ENCODE results near the gene ABHD1. TPM values are rescaled to one million over a fixed set of nuclear protein-coding genes. Genes with fewer than 3 reads are reported as not detected.
A peak's percentile ranks its signal among the peaks of the same experiment; 100 is the strongest.

The ABHD1 gene
- total RNA-seq, 1 donor from 2014 or later: not detected

DNA sequence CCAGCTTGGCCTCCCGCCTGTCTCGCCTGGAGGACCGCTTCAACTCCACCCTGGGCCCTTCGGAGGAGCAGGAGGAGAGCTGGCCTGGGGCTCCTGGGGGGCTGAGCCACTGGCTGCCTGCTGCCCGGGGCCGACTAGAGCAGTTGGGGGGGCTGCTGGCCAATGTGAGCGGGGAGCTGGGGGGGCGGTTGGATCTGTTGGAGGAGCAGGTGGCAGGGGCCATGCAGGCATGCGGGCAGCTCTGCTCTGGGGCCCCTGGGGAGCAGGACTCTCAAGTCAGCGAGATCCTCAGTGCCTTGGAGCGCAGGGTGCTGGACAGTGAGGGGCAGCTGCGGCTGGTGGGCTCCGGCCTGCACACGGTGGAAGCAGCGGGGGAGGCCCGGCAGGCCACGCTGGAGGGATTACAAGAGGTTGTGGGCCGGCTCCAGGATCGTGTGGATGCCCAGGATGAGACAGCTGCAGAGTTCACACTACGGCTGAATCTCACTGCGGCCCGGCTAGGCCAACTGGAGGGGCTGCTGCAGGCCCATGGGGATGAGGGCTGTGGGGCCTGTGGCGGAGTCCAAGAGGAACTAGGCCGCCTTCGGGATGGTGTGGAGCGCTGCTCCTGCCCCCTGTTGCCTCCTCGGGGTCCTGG is 40.7 kb upstream of the ABHD1 start:
- no peaks in the 10 kb centered on the region for H3K9me3 ChIP-seq
- TF ChIP-seq, protein P1, sequence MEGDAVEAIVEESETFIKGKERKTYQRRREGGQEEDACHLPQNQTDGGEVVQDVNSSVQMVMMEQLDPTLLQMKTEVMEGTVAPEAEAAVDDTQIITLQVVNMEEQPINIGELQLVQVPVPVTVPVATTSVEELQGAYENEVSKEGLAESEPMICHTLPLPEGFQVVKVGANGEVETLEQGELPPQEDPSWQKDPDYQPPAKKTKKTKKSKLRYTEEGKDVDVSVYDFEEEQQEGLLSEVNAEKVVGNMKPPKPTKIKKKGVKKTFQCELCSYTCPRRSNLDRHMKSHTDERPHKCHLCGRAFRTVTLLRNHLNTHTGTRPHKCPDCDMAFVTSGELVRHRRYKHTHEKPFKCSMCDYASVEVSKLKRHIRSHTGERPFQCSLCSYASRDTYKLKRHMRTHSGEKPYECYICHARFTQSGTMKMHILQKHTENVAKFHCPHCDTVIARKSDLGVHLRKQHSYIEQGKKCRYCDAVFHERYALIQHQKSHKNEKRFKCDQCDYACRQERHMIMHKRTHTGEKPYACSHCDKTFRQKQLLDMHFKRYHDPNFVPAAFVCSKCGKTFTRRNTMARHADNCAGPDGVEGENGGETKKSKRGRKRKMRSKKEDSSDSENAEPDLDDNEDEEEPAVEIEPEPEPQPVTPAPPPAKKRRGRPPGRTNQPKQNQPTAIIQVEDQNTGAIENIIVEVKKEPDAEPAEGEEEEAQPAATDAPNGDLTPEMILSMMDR (IDR thresholded peaks at IDR 0.05): no peak
- TF ChIP-seq POLR2AphosphoS5 (IDR thresholded peaks at IDR 0.05; ENCODE audit: insufficient read depth in 1 of 2, low read depth in 1 of 2) (no peak), POLR2A (IDR thresholded peaks at IDR 0.05) (no peak)
- H3K27me3 ChIP-seq: no peaks in the 10 kb centered on the region
- intact Hi-C loops (cut with DNase I): loop anchor here (10.0 kb wide), 1 partner anchor 48 kb away; the partner anchor contains the start of gene TMEM214
- H3K27ac ChIP-seq: no peak overlapping the region
- peaks cover 69% of the 10 kb centered on the region for H3K4me1 ChIP-seq
- H3K36me3 ChIP-seq: no peaks in the 10 kb centered on the region
- no peak for DNase-seq (ENCODE audit: extremely low spot score in 2 of 2)
- H3K4me3 ChIP-seq: no peak overlapping the region

DNA sequence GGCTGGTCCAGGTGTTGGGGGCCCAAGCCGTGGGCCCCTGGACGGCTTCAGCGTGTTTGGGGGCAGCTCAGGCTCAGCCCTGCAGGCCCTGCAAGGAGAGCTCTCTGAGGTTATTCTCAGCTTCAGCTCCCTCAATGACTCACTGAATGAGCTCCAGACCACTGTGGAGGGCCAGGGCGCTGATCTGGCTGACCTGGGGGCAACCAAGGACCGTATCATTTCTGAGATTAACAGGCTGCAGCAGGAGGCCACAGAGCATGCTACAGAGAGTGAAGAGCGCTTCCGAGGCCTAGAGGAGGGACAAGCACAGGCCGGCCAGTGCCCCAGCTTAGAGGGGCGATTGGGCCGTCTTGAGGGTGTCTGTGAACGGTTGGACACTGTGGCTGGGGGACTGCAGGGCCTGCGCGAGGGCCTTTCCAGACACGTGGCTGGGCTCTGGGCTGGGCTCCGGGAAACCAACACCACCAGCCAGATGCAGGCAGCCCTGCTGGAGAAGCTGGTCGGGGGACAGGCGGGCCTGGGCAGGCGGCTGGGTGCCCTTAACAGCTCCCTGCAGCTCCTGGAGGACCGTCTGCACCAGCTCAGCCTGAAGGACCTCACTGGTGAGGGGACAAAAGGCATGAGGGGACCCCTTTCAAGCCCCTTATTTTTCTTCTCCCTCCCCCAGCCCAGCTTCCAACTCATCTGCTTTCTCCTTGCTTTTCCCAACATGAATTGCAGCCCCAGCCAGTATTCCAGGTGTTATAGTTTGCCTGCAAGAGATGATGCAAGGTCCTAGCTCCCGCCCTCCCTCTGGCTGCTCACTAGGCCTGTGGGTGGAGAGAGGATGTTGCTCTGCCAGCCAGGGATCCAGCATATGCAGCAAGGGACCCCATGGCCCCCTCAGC is 40.0 kb upstream of the ABHD1 start:
- TF ChIP-seq, protein P1 (IDR thresholded peaks at IDR 0.05): no peak
- TF ChIP-seq POLR2A (IDR thresholded peaks at IDR 0.05) (no peak), POLR2AphosphoS5 (IDR thresholded peaks at IDR 0.05; ENCODE audit: insufficient read depth in 1 of 2, low read depth in 1 of 2) (no peak)
- Histone ChIP-seq H3K36me3 (no peaks in the 10 kb centered on the region), H3K27me3 (no peaks in the 10 kb centered on the region), H3K9me3 (no peaks in the 10 kb centered on the region), H3K4me3 (no peak overlapping the region), H3K27ac (no peak overlapping the region), H3K4me1 (peaks cover 67% of the 10 kb centered on the region)
- DNase-seq (ENCODE audit: extremely low spot score in 2 of 2): no peak
- intact Hi-C loops (cut with DNase I): loop anchor here (10.0 kb wide), 1 partner anchor 49 kb away; the partner anchor contains the start of gene TMEM214

DNA sequence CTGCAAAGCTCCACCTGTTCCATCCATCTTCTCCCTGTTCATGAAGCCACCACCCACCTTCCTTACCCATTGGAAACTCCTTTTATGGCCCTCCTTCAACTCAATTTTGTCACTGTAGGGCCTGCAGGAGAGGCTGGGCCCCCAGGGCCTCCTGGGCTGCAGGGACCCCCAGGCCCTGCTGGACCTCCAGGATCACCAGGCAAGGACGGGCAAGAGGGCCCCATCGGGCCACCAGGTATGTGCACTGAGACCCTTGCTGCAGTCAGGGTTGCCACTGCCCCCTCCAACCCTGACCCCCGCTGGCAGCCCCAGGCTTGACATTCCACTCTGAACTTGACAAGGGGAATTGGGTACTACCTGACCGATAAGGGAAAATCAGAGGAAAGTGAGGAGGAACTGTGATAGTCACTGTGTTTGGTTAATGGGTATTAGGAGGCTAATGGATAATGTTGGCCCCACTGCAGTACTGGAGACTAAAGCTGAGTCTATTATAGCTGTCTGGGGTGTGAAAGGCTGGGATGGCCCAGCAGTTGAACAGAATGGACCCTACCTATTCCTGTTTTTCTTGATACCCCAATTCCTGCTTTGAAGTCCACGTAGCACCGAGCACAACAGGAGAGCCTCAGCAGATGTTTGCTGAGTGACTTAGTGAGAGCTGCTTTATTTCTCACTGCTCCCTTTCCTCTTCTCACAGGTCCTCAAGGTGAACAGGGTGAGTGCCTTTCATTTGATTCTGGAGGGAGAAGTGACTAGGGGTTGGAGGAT is 39.1 kb upstream of the ABHD1 start:
- no peak for DNase-seq (ENCODE audit: extremely low spot score in 2 of 2)
- Histone ChIP-seq H3K4me1 (peaks cover 65% of the 10 kb centered on the region), H3K27ac (peak overlapping the region; percentile 7), H3K4me3 (no peak overlapping the region), H3K27me3 (no peaks in the 10 kb centered on the region), H3K9me3 (no peaks in the 10 kb centered on the region), H3K36me3 (no peaks in the 10 kb centered on the region)
- TF ChIP-seq POLR2AphosphoS5 (IDR thresholded peaks at IDR 0.05; ENCODE audit: insufficient read depth in 1 of 2, low read depth in 1 of 2): no peak
- TF ChIP-seq POLR2A (IDR thresholded peaks at IDR 0.05): no peak
- TF ChIP-seq, protein P1 (IDR thresholded peaks at IDR 0.05): no peak
- intact Hi-C loops (cut with DNase I): loop anchor here (5.0 to 10.0 kb wide), 2 partner anchors 50 to 122 kb away; partner anchors contain the start of gene TMEM214

DNA sequence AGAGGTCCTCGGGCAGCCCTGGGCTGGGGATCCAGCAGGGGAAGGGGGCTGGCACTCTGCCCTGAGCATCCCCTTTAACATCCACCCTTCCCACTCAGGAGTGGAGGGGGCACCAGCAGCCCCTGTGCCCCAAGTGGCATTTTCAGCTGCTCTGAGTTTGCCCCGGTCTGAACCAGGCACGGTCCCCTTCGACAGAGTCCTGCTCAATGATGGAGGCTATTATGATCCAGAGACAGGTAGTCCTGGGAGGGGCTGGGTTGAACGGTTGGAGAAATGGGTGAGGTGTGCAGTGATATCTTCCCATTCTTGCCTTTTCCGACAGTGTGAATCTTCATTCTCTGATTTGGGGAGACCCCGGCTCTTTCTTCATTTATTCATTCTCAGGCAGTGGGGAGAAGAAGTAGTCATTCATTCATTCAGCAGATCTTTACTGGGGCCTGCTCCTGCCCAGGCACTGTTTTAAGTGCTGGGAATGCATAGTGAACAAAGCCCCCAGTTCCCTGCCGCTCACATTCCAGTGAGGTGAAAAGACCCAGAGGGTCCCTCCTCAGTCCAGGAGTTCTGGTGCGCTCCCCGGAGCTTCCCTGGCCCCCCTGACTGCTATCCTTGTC is 38.4 kb upstream of the ABHD1 start:
- no peaks in the 10 kb centered on the region for H3K36me3 ChIP-seq
- H3K4me1 ChIP-seq: peaks cover 58% of the 10 kb centered on the region
- no peak for DNase-seq (ENCODE audit: extremely low spot score in 2 of 2)
- TF ChIP-seq, protein P1 (IDR thresholded peaks at IDR 0.05): no peak
- no peak for TF ChIP-seq POLR2A (IDR thresholded peaks at IDR 0.05)
- no peak for TF ChIP-seq POLR2AphosphoS5 (IDR thresholded peaks at IDR 0.05; ENCODE audit: insufficient read depth in 1 of 2, low read depth in 1 of 2)
- peak overlapping the region; percentile 83 for H3K27ac ChIP-seq
- H3K4me3 ChIP-seq: peak overlapping the region; percentile 58 to 68
- intact Hi-C loops (cut with DNase I): loop anchor here (5.0 to 10.0 kb wide), 2 partner anchors 50 to 123 kb away; partner anchors contain the start of gene TMEM214
- no peaks in the 10 kb centered on the region for H3K9me3 ChIP-seq
- H3K27me3 ChIP-seq: no peaks in the 10 kb centered on the region

Measured in vagina (tissue), 2 donors.